Naive thymus-derived CD8-positive, alpha-beta T cell (primary cell): ENCODE data around the gene SLC24A2. TPM values are rescaled to one million over a fixed set of nuclear protein-coding genes. Genes with fewer than 3 reads are reported as not detected.

Experiments
- ATAC-seq, 2 donors: fragments of 150-1000 bp; cut with Tn5 transposase in 1 of 2; sonication (Bioruptor Pico), chemical (Tn5 transposase) in 1 of 2; 1 replicate in 1 of 2; 2 replicates in 1 of 2; pipeline ENCODE4 v1.10.0; 2021; ENCODE audit warnings: mild to moderate bottlenecking in 2 of 2, moderate library complexity in 2 of 2
- POLR2A ChIA-PET: fragments of 350-600 bp; sonication (Branson Sonifier 250); formaldehyde crosslinking; loops from one replicate; lab custom pipeline; 2021; ENCODE audit warnings: antibody characterized with exemption; lab: Charles Lee
- DNase-seq, 10 donors: peaks; one replicate each; pipeline versions ENCODE4 v3.0.0 to v3.0.0-alpha.2; 2020 to 2022
- H3K27ac Mint-ChIP-seq, 10 donors: one replicate each; pipeline ENCODE4 v1.8.0; 2020 to 2022; ENCODE audit warnings: mild to moderate bottlenecking in 10 of 10, mixed read lengths in 10 of 10, moderate library complexity in 4 of 10, inconsistent platforms in 1 of 10
- H3K27me3 Mint-ChIP-seq, 5 donors: one replicate each; pipeline ENCODE4 v1.8.0; 2021 to 2022; ENCODE audit warnings: mixed read lengths in 5 of 5
- H3K36me3 Mint-ChIP-seq, 3 donors: one replicate each; pipeline ENCODE4 v1.8.0; 2020 to 2022; ENCODE audit warnings: mixed read lengths in 3 of 3, mild to moderate bottlenecking in 2 of 3, inconsistent platforms in 1 of 3
- H3K4me1 Mint-ChIP-seq, 4 donors: one replicate each; pipeline ENCODE4 v1.8.0; 2021 to 2022; ENCODE audit warnings: mixed read lengths in 4 of 4
- H3K4me3 Mint-ChIP-seq, 10 donors: one replicate each; pipeline ENCODE4 v1.8.0; 2020 to 2022; ENCODE audit warnings: mild to moderate bottlenecking in 10 of 10, mixed read lengths in 10 of 10, moderate library complexity in 6 of 10, inconsistent platforms in 1 of 10
- H3K9me3 Mint-ChIP-seq, 9 donors: one replicate each; pipeline ENCODE4 v1.8.0; 2020 to 2022; ENCODE audit warnings: mixed read lengths in 9 of 9, mild to moderate bottlenecking in 3 of 9, inconsistent platforms in 1 of 9, moderate library complexity in 1 of 9
- polyA plus RNA-seq, 3 donors: library from polyadenylated mRNA; unstranded; fragments of 300-500 nt; fragmentation: Illumina TruSeq; gene quantifications; one replicate each; pipeline ENCODE4 v1.2.3, GENCODE V29; 2021
- total RNA-seq, 8 experiments: library from RNA in 2 of 8; stranded (reverse) in 2 of 8; gene quantifications; one replicate each; pipeline ENCODE4 v1.2.3 and lab custom pipeline; 2021 to 2026

SLC24A2 gene
- total and polyA plus RNA-seq, 5 experiments from 2014 or later = not detected

GRCh38 chr9:19748278-19749126 lies 40.3 kb downstream of the SLC24A2 start:
- peak overlapping the region in 2 of 10 donors; percentile 45 to 62 for H3K27ac Mint-ChIP-seq
- H3K36me3 Mint-ChIP-seq = no peaks in the 10 kb centered on the region
- ATAC-seq = no peak
- H3K4me3 Mint-ChIP-seq = no peak overlapping the region
- peaks cover 0 to 10% (median 0%) of the 10 kb centered on the region in 4 donors for H3K4me1 Mint-ChIP-seq
- no peak for DNase-seq
- peaks cover 0 to 6% (median 5%) of the 10 kb centered on the region in 5 donors for H3K27me3 Mint-ChIP-seq
- POLR2A ChIA-PET = no interaction called here
- H3K9me3 Mint-ChIP-seq = no peaks in the 10 kb centered on the region

- H3K9me3 Mint-ChIP-seq = no peaks in the 10 kb centered on the region
- H3K27ac Mint-ChIP-seq = no peak overlapping the region
- peaks cover 0 to 5% (median 5%) of the 10 kb centered on the region in 5 donors for H3K27me3 Mint-ChIP-seq
- no peaks in the 10 kb centered on the region for H3K36me3 Mint-ChIP-seq
- no peak for ATAC-seq
- POLR2A ChIA-PET = no interaction called here
- H3K4me3 Mint-ChIP-seq = no peak overlapping the region
- no peak for DNase-seq
- peaks cover 0 to 10% (median 0%) of the 10 kb centered on the region in 4 donors for H3K4me1 Mint-ChIP-seq
These were observed 42.6 kb downstream of the SLC24A2 start for GRCh38 chr9:19746223-19746622.

GRCh38 chr9:19741178-19741577 lies 47.7 kb downstream of the SLC24A2 start:
- Mint-ChIP-seq H3K36me3 (no peaks in the 10 kb centered on the region), H3K4me3 (no peak overlapping the region), H3K4me1 (no peaks in the 10 kb centered on the region), H3K9me3 (no peaks in the 10 kb centered on the region), H3K27ac (no peak overlapping the region), H3K27me3 (peaks cover 3 to 15% (median 8%) of the 10 kb centered on the region in 5 donors)
- DNase-seq (no peak), ATAC-seq (no peak)
- POLR2A ChIA-PET = no interaction called here
